Measurements from ENCODE around the gene NEGR1. TPM values are rescaled to one million over a fixed set of nuclear protein-coding genes. Genes with fewer than 3 reads are reported as not detected.

NEGR1 gene
- total RNA-seq, 4 donors from 2014 or later, result 4.1 to 12.4 (median 10.2) TPM

- intact Hi-C loops (cut with DNase I), result no loop called here
Measured at GRCh38 chr1:71488555-71489252, 793.6 kb downstream of the NEGR1 start.

GRCh38 chr1:71473331-71473730, 809.0 kb downstream of the NEGR1 start:
- WGBS, 2 donors, result 55 to 60% methylated on average over 2 of the region's 2 CpGs
- no peaks in the 10 kb centered on the region for H3K9me3 ChIP-seq
- H3K4me3 ChIP-seq (replicated peaks in 1 of 3), result no peak overlapping the region
- H3K36me3 ChIP-seq, result no peaks in the 10 kb centered on the region
- no peaks in the 10 kb centered on the region for H3K4me1 ChIP-seq
- no peak overlapping the region for H3K27ac ChIP-seq
- no peak for DNase-seq
- intact Hi-C loops (cut with DNase I), result no loop called here
- TF ChIP-seq CTCF (IDR thresholded peaks at IDR 0.05), result no peak
- no peak for TF ChIP-seq POLR2A (IDR thresholded peaks at IDR 0.05)
- no peaks in the 10 kb centered on the region for H3K27me3 ChIP-seq

More at GRCh38 chr1:71488555-71489252, 793.6 kb downstream of the NEGR1 start:
- no peaks in the 10 kb centered on the region for H3K4me1 ChIP-seq
- no peak for DNase-seq
- 73 to 80% methylated on average over 3 of the region's 3 CpGs for WGBS, 2 donors
- TF ChIP-seq CTCF (IDR thresholded peaks at IDR 0.05) (no peak), POLR2A (IDR thresholded peaks at IDR 0.05) (no peak)
- no peaks in the 10 kb centered on the region for H3K9me3 ChIP-seq
- H3K4me3 ChIP-seq (replicated peaks in 1 of 3), result no peak overlapping the region
- H3K36me3 ChIP-seq, result no peaks in the 10 kb centered on the region
- no peaks in the 10 kb centered on the region for H3K27me3 ChIP-seq
- no peak overlapping the region for H3K27ac ChIP-seq

- WGBS, 2 donors, result 88 to 92% methylated on average over 2 of the region's 2 CpGs
- no peak for DNase-seq
- no peaks in the 10 kb centered on the region for H3K36me3 ChIP-seq
- no peaks in the 10 kb centered on the region for H3K27me3 ChIP-seq
- no peaks in the 10 kb centered on the region for H3K9me3 ChIP-seq
- intact Hi-C loops (cut with DNase I), result no loop called here
- no peak for TF ChIP-seq POLR2A (IDR thresholded peaks at IDR 0.05)
- TF ChIP-seq CTCF (IDR thresholded peaks at IDR 0.05), result no peak
- H3K4me3 ChIP-seq (replicated peaks in 1 of 3), result no peak overlapping the region
- no peaks in the 10 kb centered on the region for H3K4me1 ChIP-seq
- no peak overlapping the region for H3K27ac ChIP-seq
Measured at GRCh38 chr1:71465093-71465492, 817.2 kb downstream of the NEGR1 start.

GRCh38 chr1:71464016-71464415, 818.3 kb downstream of the NEGR1 start:
- DNase-seq, result no peak
- Histone ChIP-seq H3K4me3 (replicated peaks in 1 of 3) (no peak overlapping the region), H3K4me1 (no peaks in the 10 kb centered on the region), H3K27me3 (no peaks in the 10 kb centered on the region), H3K27ac (no peak overlapping the region), H3K36me3 (no peaks in the 10 kb centered on the region), H3K9me3 (no peaks in the 10 kb centered on the region)
- 91 to 94% methylated on average over 1 of the region's 1 CpG for WGBS, 2 donors
- intact Hi-C loops (cut with DNase I), result no loop called here
- no peak for TF ChIP-seq CTCF (IDR thresholded peaks at IDR 0.05)
- no peak for TF ChIP-seq POLR2A (IDR thresholded peaks at IDR 0.05)

GRCh38 chr1:71463144-71463543, 819.2 kb downstream of the NEGR1 start:
- no peak for DNase-seq
- H3K9me3 ChIP-seq, result no peaks in the 10 kb centered on the region
- H3K27me3 ChIP-seq, result no peaks in the 10 kb centered on the region
- no peaks in the 10 kb centered on the region for H3K36me3 ChIP-seq
- no peaks in the 10 kb centered on the region for H3K4me1 ChIP-seq
- TF ChIP-seq CTCF (IDR thresholded peaks at IDR 0.05), result no peak
- no peak for TF ChIP-seq POLR2A (IDR thresholded peaks at IDR 0.05)
- intact Hi-C loops (cut with DNase I), result no loop called here
- H3K4me3 ChIP-seq (replicated peaks in 1 of 3), result no peak overlapping the region
- WGBS, 2 donors, result 67 to 77% methylated on average over 5 of the region's 5 CpGs
- no peak overlapping the region for H3K27ac ChIP-seq

Data from thyroid gland (tissue), 4 donors.